ENCODE measurements around the gene SLC4A1AP. TPM values are rescaled to one million over a fixed set of nuclear protein-coding genes. Genes with fewer than 3 reads are reported as not detected.

Gene SLC4A1AP
- total RNA-seq, 1 experiment from 2014 or later = 29.7 TPM

DNA sequence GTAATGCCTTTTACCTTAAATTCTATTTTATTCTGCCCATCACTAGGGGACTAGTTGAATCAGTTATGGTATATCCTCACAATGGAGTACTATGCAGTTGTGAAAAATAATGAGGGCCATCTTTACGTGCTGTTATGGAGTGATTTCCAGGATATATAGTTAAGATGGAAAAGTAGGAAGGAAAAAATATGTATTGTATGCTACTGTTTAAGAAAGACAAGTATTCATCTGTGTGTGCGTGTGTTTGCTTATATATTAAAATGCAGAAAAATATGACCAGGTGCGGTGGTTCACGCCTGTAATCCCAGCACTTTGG is 75.3 kb downstream of the SLC4A1AP start:
- no peaks in the 10 kb centered on the region for H3K36me3 ChIP-seq (ENCODE audit: insufficient read depth, low read length, poor library complexity, severe bottlenecking)
- POLR2A ChIA-PET (ENCODE audit: low non-redundant PET) = no interaction called here
- H3K27ac ChIP-seq (ENCODE audit: low read depth, low read length, poor library complexity, severe bottlenecking) = no peak overlapping the region
- no peaks in the 10 kb centered on the region for H3K9me3 ChIP-seq (ENCODE audit: low read depth, low read length, poor library complexity, severe bottlenecking)
- TF ChIP-seq, protein P1, sequence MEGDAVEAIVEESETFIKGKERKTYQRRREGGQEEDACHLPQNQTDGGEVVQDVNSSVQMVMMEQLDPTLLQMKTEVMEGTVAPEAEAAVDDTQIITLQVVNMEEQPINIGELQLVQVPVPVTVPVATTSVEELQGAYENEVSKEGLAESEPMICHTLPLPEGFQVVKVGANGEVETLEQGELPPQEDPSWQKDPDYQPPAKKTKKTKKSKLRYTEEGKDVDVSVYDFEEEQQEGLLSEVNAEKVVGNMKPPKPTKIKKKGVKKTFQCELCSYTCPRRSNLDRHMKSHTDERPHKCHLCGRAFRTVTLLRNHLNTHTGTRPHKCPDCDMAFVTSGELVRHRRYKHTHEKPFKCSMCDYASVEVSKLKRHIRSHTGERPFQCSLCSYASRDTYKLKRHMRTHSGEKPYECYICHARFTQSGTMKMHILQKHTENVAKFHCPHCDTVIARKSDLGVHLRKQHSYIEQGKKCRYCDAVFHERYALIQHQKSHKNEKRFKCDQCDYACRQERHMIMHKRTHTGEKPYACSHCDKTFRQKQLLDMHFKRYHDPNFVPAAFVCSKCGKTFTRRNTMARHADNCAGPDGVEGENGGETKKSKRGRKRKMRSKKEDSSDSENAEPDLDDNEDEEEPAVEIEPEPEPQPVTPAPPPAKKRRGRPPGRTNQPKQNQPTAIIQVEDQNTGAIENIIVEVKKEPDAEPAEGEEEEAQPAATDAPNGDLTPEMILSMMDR (conservative IDR thresholded peaks at IDR 0.05; ENCODE audit: low read depth, low read length) = no peak
- TF ChIP-seq EZH2 (IDR thresholded peaks at IDR 0.05; ENCODE audit: borderline replicate concordance, low read depth, low read length, poor library complexity, severe bottlenecking) = no peak
- no TSS peak for BruUV-seq (replicated peaks)
- no peaks in the 10 kb centered on the region for H3K27me3 ChIP-seq (replicated peaks; ENCODE audit: insufficient read depth, low read depth, low read length, poor library complexity)
- intact Hi-C loops (cut with micrococcal nuclease; ENCODE audit: unreplicated experiment) = no loop called here
- CTCF ChIA-PET = no interaction called here
- no peak for DNase-seq (ENCODE audit: low spot score)
- no peak overlapping the region for H3K4me3 ChIP-seq (ENCODE audit: low read depth, low read length, poor library complexity, severe bottlenecking)
- H3K4me1 ChIP-seq (ENCODE audit: insufficient read depth, low read length, poor library complexity, severe bottlenecking) = no peaks in the 10 kb centered on the region

DNA sequence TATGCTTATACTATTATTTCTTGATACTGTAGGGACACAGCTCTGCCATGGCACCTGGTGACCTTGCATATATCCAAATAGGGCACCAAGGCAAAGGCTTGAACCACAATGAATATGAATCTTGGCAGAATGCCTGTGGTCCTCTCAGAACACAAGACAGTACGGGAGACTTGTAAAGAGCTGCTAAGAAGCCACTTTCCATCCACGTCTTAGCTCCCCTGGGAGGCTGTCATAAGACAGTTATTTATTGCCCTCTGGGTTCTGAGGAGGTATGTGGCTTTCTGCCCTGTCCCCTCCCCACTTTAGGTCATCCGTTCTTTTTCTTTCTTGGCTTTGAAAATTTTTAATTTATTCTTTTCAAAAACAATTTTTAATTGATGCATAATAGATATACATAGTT is 78.0 kb downstream of the SLC4A1AP start:
- peaks cover 4% of the 10 kb centered on the region for H3K27me3 ChIP-seq (replicated peaks; ENCODE audit: insufficient read depth, low read depth, low read length, poor library complexity)
- H3K27ac ChIP-seq (ENCODE audit: low read depth, low read length, poor library complexity, severe bottlenecking) = no peak overlapping the region
- BruUV-seq (replicated peaks) = no TSS peak
- ChIA-PET POLR2A (ENCODE audit: low non-redundant PET) (no interaction called here), CTCF (no interaction called here)
- no peaks in the 10 kb centered on the region for H3K36me3 ChIP-seq (ENCODE audit: insufficient read depth, low read length, poor library complexity, severe bottlenecking)
- H3K4me3 ChIP-seq (ENCODE audit: low read depth, low read length, poor library complexity, severe bottlenecking) = no peak overlapping the region
- DNase-seq (ENCODE audit: low spot score) = peak; percentile 44
- H3K4me1 ChIP-seq (ENCODE audit: insufficient read depth, low read length, poor library complexity, severe bottlenecking) = no peaks in the 10 kb centered on the region
- intact Hi-C loops (cut with micrococcal nuclease; ENCODE audit: unreplicated experiment) = no loop called here
- TF ChIP-seq EZH2 (IDR thresholded peaks at IDR 0.05; ENCODE audit: borderline replicate concordance, low read depth, low read length, poor library complexity, severe bottlenecking) = no peak
- TF ChIP-seq, protein P1 (conservative IDR thresholded peaks at IDR 0.05; ENCODE audit: low read depth, low read length) = no peak
- no peaks in the 10 kb centered on the region for H3K9me3 ChIP-seq (ENCODE audit: low read depth, low read length, poor library complexity, severe bottlenecking)

DNA sequence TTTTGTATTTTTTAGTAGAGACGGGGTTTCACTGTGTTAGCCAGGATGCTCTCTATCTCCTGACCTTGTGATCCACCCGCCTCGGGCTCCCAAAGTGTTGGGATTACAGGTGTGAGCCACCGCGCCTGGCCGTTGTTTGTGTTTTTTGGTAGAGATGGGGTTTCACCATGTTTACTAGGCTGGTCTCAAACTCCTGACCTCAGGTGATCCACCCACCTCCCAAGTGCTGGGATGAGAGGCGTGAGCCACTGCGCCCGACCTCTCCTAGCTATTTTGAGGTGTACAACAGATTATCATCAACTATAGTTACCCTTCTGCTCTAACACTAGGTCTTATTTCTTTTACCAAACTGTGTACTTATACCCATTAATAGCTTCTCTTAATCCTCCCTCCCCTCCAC is 78.9 kb downstream of the SLC4A1AP start:
- Histone ChIP-seq H3K27ac (ENCODE audit: low read depth, low read length, poor library complexity, severe bottlenecking) (no peak overlapping the region), H3K4me3 (ENCODE audit: low read depth, low read length, poor library complexity, severe bottlenecking) (no peak overlapping the region), H3K9me3 (ENCODE audit: low read depth, low read length, poor library complexity, severe bottlenecking) (no peaks in the 10 kb centered on the region), H3K27me3 (replicated peaks; ENCODE audit: insufficient read depth, low read depth, low read length, poor library complexity) (peaks cover 4% of the 10 kb centered on the region), H3K36me3 (ENCODE audit: insufficient read depth, low read length, poor library complexity, severe bottlenecking) (no peaks in the 10 kb centered on the region), H3K4me1 (ENCODE audit: insufficient read depth, low read length, poor library complexity, severe bottlenecking) (no peaks in the 10 kb centered on the region)
- intact Hi-C loops (cut with micrococcal nuclease; ENCODE audit: unreplicated experiment) = no loop called here
- CTCF ChIA-PET = interaction anchor here (0.7 kb wide), 1 partner anchor 702 kb away, joined by 3 read pairs; no protein-coding TSS in a partner anchor
- BruUV-seq (replicated peaks) = no TSS peak
- DNase-seq (ENCODE audit: low spot score) = no peak
- TF ChIP-seq EZH2 (IDR thresholded peaks at IDR 0.05; ENCODE audit: borderline replicate concordance, low read depth, low read length, poor library complexity, severe bottlenecking) = no peak
- TF ChIP-seq, protein P1 (conservative IDR thresholded peaks at IDR 0.05; ENCODE audit: low read depth, low read length) = no peak
- POLR2A ChIA-PET (ENCODE audit: low non-redundant PET) = no interaction called here

Other genes with a start within 250 kb of the SLC4A1AP start
- gene NRBP1, start 235.3 kb upstream of the SLC4A1AP start, total RNA-seq (2021) = 86.3 and 93.0 TPM in 2 replicates
- 2.6 and 3.4 TPM in 2 replicates for gene KRTCAP3, start 221.5 kb upstream of the SLC4A1AP start, total RNA-seq (2021)
- 42.2 and 50.4 TPM in 2 replicates for gene IFT172, start 174.1 kb upstream of the SLC4A1AP start, total RNA-seq (2021)
- 1.3 and 3.1 TPM in 2 replicates for gene FNDC4, start 168.7 kb upstream of the SLC4A1AP start, total RNA-seq (2021)
- gene GCKR, start 167.1 kb upstream of the SLC4A1AP start, total RNA-seq (2021) = not detected in 2 replicates
- 61.3 TPM in 2 replicates for gene ZNF512, start 80.8 kb upstream of the SLC4A1AP start, total RNA-seq (2021)
- 3.3 and 4.4 TPM in 2 replicates for gene CCDC121, start 34.9 kb upstream of the SLC4A1AP start, total RNA-seq (2021)
- gene GPN1, start 34.8 kb upstream of the SLC4A1AP start, total RNA-seq (2021) = 49.8 and 61.1 TPM in 2 replicates
- gene SUPT7L, start 275 bp upstream of the SLC4A1AP start, total RNA-seq (2021) = 33.1 and 34.0 TPM in 2 replicates
- gene MRPL33, start 107.8 kb downstream of the SLC4A1AP start, total RNA-seq (2021) = 55.4 and 68.1 TPM in 2 replicates
- 0.54 and 0.66 TPM in 2 replicates for gene RBKS, start 226.5 kb downstream of the SLC4A1AP start, total RNA-seq (2021)
- gene BABAM2, start 226.8 kb downstream of the SLC4A1AP start, total RNA-seq (2021) = 21.5 and 21.8 TPM in 2 replicates

All from A673 (cell line).